Limb (tissue), 2 donors: Measurements from ENCODE around the gene PPP4R3A.
"Not testable (repeated sequence)": the region's sequence is repeated elsewhere in the genome, so short reads cannot be mapped to it uniquely, and the experiment has no call there.

Source experiments
- DNase-seq, 2 donors: peaks; one replicate each; pipeline ENCODE4 v3.0.0-alpha.2; 2016; ENCODE audit errors: extremely low spot score in 2 of 2

PPP4R3A gene

DNA sequence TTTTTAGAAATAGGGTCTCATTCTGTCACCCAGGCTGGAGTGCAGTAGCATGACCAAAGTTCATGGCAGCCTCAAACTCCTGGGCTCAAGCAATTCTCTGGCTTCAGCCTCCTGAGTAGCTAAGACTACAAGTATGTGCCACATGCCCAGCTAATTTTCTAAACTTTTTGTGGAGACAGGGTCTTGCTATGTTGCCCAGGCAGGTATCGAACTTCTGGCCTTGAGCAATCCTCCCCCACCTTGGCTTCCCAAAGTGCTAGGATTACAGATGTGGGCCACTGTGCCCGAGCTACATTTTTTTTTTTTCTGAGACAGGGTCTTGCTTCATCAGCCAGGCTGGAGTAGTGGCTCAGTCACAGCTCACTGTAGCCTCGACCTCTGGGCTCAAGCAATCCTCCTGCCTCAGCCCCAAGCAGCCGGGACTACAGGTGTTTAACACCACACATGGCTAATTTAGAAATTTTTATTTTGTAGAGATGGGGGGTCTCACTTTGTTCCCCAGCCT lies 7.1 kb downstream of the PPP4R3A start:
- no peak for DNase-seq

DNA sequence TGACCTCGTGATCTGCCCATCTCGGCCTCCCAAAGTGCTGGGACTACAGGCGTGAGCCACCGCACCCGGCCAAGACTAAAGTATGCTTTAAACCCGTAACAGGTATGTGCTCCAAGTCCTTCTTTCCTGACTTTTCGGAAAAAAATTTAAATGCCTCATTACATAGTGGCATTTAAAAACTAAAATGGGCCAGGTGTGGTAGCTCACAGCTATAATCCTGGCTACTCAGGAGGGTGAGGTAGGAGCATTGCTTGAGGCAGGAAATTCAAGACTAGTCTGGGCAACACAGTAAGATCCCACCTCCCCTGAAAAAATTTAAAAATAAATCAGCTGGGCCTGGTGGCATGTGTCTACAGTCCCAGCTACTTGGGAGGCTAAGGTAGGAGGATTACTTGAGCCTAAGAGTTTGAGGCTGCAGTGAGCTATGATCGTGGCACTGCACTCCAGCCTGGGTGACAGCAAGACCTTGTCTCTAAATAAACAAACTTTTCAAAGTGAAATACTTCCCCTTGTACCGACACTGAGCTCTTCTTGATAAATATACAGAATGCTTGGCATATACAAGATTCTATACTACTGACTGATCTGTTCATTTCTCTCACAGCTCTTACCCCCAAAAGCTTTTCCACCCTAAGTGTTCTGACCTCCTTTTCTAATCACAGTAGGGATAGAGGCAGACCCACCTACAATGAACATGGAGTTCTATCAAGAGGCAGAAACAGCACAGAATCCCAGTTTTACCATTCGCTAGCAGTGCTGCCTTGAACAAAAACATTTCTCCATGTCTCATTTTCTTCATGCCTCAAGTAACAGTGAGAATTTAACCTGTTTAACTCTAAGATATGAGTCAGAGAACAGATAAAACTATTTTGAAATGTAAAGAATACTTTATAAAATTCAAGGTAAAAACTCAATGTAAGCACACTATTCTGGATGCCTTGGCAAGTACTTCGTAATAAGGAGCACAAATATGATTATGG lies 7.9 kb downstream of the PPP4R3A start:
- DNase-seq, result no peak

DNA sequence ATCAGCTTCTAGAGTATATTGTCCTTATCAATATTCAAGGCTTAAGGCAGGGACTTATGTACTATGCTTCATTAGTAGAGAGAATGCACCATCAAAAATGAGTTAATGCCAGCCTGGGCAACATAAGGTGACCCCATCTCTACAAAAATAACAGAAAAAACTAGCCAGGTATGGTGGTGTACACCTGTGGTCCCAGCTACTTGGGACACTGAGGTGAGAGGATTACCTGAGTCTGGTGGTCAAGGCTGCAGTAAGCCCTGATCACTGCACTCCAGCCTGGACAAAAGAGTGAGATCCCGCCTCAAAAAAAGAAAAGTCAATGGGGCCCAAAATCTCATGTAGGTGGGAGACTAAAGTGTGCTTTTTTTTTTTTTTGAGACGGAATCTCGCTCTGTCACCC lies 8.8 kb downstream of the PPP4R3A start:
- DNase-seq, result no peak

DNA sequence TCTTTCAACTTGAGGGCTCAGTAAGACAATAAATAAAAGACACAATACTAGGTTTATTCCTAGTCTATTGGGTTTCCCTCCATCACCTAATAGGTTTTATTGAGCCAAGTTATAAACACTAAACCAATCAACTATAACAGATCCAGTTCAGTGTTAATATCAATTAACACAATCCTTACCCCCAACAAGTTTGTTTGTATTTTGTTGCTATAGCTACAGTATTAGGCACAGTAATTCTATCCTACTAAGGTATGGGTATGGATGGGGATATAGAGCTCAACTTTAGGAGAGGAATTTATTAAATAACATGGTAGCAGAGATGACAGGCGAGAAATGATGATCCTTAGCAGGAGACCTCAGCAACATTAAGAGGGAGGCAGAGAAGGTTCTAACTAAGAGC lies 13.3 kb downstream of the PPP4R3A start:
- no peak for DNase-seq

DNA sequence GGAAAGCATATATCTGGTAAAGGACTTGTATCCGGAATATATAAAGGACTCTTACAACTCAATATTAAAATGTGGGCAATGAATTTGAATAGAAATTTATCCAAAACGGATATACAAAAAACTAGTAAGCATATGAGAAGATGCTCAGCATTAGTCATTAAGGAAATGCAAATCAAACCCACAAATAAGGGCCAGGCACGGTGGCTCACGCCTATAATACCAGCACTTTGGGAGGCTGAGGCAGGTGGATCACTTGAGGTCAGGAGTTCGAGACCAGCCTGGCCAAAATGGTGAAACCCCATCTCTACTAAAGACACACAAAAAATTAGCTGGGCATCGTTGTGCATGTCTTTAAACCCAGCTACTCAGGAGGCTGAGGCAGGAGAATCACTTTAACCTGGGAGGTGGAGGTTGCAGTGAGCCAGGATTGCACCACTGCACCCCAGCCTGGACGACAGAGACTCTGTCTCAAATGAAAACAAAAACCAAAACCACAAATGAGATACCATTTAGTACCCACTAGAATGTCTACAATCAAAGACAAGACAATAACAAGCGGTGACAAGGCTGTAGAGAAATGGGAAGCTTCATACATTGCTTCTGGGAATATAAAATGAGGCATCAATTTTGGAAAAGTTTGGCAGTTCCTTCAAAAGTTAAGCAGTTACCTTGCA lies 15.6 kb downstream of the PPP4R3A start:
- DNase-seq, result not testable (repeated sequence)

DNA sequence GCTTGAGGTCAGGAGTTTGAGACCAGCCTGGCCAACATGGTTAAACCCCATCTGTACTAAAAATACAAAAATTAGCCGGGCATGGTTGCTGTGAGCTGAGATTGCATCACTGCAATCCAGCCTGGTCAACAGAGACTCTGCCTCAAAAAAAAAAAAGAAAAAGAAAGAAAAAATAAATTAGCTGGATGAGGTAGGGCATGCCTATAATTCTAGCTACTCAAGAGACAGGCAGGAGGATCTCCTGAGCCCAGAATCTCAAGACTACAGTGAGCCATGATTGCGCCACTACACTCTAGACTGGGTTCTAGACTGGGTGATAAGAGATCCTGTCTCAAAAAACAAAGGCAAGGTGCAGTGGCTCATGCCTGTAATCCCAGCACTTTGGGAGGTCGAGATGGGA lies 16.9 kb downstream of the PPP4R3A start:
- DNase-seq, result no peak

DNA sequence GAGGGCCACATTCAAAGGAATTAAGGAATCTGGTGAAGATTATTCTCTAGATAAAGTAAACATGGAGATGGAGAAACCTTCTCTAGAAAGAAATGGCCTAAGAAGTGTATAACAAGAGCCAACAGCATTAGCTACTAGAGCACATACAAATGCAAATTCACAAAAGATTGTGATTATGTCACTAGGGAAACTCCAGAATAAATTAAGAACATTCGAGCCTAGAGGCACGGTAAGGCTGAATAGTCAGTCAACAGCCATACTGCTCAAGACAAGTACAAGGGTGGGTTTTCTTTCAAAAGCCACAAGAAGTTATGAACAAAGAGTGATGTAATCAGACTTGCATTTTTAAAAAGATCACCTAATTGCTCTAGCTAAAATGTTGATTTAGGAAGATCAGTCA lies 25.4 kb downstream of the PPP4R3A start:
- no peak for DNase-seq

DNA sequence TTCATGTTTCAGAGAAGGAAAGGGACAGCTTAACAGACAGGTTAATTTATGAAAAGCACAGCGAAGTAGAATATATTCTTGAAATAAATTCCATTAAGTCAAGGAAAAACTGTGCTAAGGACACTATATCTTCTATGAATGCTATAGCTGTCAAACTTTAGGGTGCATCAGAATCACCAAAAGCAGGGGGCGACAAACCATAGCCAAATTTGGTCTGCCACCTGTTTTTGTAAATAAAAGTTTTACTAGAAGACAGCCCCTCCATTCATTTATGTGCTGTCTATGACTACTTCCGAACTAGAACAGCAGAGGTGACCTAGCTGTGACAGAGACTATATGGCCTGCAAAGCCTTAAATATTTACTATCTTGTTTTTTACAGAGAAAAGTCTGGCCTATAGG lies 25.9 kb downstream of the PPP4R3A start:
- no peak for DNase-seq

DNA sequence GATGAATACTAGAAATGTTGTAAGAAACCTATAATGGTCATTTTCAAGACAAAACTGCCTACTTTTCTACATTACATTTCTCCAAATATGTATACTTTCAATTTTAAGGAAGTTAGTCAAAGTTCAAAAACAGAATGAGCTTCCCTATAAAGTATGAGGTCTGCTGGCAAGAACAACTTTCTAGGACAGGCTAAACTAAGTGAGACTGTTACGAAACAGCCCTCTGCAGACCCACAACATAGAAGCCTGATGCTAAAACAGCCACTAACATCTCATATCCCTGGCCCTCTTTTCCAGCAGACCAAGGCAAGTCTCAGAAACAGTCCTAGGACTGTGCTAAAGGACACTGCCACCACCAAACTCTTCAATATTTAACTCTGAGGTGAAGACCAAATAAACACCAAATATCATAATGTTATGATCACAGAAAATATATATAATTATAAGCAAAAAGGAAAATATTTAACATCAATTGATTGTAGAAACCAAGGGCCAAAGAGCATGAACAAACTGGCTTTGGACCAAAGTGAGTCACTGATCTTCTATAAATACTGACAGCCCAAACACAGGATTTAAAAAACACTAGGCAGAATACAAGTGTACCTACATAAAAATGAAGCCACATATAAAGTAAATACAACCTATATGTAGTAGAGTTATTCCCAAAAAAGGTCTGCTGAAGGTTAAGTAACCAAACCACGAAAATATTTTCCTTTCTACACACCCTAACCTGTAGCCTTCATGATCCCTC lies 27.7 kb downstream of the PPP4R3A start:
- DNase-seq, result no peak

DNA sequence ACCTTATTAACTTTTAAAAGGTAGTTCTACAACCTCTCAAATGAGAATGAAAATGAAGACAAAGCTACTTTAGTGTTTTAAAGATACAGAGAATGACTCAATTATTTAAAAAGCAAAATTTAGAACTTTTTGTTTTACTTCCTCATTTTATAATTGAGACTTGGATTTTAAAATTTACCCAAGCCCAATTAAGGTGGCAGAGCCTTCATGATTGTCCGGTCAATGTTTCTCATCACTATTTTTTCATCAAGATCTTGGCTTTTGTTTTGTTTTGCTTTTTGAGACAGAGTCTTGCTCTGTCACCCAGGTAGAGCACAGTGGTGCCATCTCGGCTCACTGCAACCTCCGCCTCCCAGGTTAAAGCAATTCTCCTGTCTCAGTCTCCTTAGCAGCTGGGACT lies 32.7 kb downstream of the PPP4R3A start:
- no peak for DNase-seq

DNA sequence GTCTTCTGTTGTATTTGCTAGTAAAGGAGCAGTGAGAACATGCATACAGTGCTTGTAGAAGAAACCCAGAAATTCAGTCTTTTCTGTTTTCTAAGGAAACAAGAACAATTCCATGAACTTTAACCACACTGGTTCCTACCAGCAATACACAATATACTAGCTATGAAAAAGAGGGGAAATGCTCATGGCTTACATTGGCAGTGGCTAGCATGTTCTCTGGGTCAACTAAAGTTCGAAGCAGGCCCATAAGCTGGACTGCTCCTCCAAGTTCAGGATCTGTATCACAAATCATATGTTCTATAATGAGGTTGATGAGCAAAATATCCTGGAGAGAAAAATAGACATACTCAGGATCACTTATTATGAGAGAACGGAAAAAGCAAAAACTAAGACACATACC lies 37.1 kb downstream of the PPP4R3A start:
- DNase-seq, result no peak

DNA sequence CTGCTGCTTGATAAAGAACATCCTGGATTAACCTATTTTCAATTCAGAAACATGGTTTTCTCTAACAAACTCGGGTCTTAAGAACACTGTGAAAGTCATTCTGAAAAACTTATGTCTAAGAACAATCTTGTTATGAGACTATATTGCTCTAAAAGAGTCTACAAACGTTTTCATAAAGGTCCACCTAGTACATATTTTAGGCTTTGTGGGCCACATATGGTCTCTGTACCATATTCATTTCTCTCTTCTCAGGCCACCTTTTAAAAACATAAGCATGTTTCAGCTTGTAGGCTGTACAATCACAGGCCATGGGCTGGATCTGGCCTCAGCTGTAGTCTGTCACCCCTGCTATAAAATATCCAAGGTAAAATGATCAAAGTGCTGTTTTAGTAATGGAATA lies 39.9 kb downstream of the PPP4R3A start:
- no peak for DNase-seq

DNA sequence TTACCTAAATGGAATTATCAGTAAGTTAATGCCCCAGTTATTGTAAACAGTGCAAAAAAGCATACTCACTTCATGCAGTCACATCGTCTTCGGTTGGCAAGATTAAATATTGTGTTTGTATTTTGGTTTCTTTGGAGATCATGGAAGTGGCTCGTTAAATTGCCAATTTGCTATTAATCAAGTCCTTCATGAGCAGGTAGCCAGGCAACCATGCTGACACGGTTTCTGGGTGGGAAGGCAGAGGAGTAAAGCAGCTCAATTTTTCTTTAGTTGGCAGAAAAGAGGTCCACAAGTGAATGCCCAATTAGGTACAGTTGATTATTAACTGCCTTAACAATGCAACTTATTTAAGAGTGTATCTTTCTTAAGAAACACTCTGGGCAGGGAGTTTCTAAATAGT lies 43.9 kb downstream of the PPP4R3A start:
- DNase-seq, result no peak

DNA sequence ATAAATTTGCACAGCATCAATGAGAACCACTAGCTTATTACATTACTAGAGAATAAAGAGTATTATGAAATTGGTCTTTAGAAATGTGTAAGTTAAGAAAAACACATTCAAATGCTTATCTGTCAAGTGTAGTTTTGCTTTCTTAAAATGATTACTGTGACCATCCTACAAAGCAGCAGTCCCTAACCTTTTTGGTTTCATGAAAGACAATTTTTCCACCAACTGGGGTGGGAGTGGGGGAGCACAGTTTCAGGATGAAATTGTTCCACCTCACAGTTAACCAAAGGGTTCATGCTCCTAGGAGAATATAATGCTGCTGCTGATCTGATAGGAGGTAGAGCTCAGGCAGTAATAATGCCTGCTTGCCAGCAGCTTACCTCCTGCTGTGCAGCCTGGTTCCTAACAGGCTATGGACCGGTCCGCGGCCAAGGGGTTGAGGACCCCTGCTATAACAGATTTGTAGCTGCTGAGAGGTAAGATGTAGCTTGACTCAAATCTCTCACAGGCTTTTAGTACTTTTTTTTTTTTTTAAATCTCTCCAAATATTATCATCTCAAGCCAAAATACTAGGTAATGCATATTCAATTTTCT lies 45.4 kb downstream of the PPP4R3A start:
- DNase-seq, result no peak

DNA sequence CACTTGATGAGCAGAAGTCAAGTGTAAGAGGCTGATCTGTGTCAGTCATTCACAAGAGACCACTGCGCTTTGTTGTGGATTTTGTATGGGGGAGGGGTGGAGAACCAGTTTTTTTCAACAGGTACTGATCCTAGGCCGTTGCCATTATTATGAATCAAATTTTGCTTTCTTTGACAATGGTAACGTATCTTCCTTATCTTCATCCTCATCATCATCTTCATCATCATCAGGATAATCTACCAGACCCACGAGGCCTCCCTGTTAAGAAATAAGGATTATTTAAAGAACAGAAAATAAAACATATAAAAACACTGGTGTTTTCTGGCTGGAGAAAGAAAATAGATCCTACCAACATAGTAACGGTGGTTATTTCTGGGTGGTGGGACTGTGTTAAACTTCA lies 51.5 kb downstream of the PPP4R3A start:
- DNase-seq, result no peak

DNA sequence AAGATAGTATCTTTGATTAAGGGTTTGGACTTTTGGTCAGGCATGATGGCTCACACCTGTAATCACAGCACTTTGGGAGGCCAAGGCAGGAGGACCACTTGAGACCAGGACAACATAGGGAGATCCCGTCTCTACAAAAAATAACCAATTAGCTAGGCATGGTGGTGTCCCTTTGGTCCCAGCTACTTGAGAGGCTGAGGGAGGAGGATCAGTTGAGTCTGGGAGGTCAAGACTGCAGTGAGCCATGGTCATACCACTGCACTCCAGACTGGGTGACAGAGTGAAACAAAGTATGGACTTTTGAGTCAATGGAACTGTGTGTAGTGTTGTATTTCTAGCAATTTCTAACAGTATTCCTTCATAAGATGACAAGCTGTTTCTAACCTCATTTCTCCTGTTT lies 53.8 kb downstream of the PPP4R3A start:
- DNase-seq, result no peak

DNA sequence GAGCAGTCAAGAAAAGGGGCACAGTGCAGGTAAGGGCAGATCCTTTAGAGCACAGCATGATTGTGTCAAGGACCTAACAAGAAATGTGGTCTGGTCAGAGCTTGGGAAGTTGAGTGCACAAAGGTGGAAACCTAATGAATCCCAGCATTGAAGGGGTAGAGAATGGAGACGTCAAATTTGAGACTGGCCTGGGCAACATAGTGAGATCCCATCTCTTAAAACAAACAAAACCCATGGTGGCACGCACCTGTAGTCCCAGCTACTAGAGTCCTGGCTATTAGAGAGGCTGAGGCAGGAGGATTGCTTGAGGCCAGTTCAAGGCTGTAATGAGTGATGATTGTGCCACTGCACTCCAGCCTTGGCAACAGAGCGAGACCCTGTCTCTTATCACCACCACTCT lies 55.5 kb downstream of the PPP4R3A start:
- no peak for DNase-seq

DNA sequence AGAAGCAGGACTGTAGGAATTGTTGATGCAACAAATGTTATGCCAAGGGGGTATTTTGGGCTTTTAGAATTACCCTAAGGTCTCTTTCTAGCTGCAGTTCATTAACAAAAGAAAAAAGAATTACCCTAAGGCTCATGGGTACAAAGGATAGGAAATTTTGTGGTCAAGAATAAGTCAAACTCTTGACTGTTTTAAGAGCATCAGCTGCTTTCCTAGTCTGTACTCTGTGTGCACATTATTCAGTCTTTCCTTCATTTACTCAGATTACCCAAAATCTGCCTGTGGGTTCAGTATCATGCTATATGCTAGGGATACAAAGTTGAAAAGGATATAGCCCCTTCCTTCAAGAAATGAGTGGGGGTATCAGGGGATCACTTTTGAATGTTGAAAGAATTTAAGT lies 56.0 kb downstream of the PPP4R3A start:
- no peak for DNase-seq

DNA sequence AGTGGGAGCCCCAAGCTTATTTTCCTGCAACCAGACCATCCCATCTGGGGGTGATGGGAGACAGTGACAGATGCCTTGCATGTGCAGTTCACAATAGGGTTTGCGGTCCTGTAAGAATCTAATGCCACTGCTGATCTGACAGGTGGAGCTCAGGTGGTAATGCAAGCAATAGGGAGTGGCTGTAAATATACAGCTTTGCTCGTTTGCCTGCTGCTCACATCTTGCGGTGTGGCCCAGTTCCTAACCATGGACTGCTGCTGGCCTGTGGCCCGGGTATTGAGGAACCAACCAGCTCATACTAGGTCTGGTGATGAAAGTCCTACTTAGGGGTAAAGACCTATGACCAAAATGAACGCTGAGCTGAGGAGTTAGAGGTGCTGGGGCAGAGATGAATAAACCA lies 56.4 kb downstream of the PPP4R3A start:
- no peak for DNase-seq

DNA sequence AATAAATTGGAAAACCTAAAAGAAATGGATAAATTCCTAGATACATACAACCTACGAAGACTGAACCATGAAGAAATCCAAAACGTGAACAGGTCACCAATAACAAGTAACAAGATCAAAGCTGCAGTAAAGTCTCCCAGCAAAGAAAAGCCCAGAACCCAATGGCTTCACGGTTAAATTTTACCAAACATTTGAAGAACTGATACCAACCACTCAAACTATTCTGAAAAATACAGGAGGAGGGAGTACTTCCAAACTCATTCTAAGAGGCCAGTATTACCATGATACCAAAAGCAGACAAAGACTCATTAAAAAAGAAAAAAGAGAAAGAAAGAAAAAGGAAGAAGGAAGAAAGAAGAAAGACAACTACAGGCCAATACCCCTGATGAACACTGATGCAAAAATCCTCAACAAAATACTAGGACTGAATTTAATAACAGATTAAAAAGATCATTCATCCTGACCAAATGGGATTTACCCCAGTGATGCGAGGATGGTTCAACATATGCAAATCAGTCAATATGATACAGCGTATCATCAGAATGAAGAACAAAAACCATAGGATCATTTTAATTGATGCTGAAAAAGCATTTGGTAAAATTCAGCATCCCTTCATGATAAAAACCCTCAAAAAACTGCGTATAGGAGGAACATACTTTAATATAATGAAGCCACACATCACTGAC lies 65.6 kb downstream of the PPP4R3A start:
- DNase-seq, result no peak

DNA sequence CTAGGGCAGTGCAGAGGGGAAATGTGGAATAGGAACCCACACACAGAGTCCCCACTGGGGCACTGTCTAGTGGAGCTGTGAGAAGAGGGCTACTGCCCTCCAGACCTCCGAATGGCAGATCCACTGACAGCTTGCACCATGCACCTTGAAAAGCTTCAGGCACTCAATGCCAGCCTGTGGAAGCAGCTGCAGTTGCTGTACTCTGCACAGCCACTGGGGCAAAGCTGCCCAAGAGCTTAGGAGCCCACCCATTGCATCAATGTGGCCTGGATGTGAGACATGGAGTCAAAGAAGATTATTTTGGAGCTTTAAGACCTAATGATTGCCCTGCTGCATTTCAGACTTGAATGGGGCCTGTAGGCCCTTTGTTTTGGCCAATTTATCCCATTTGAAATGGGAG lies 70.8 kb downstream of the PPP4R3A start:
- no peak for DNase-seq
